OCI-LY7 (cell line): ENCODE measurements around the gene CRYGN. TPM values are rescaled to one million over a fixed set of nuclear protein-coding genes. Genes with fewer than 3 reads are reported as not detected.

Experiments used
- BruUV-seq: library from RNA; stranded (reverse); fragments of 400-500 nt; replicated peaks from 2 replicates; lab custom pipeline; 2021; lab: Mats Ljungman, UMichigan
- CTCF ChIA-PET: fragments of 300-600 bp; sonication (Branson Sonifier 250); formaldehyde crosslinking; loops from one replicate; lab custom pipeline; 2022; ENCODE audit warnings: antibody characterized with exemption; ENCODE audit not compliant: unreplicated experiment; lab: Charles Lee
- POLR2A ChIA-PET: fragments of 300-600 bp; sonication (Branson Sonifier 250); formaldehyde crosslinking; loops from one replicate; lab custom pipeline; 2022; ENCODE audit warnings: antibody characterized with exemption; lab: Charles Lee
- DNase-seq: peaks from one replicate; pipeline ENCODE4 v3.0.0-alpha.2; 2015; ENCODE audit warnings: low spot score
- H2AFZ ChIP-seq: fragments of 200-600 bp; sonication (generic), shearing (Covaris generic); 2 replicates; pipeline ENCODE4 v1.6.1; 2014; ENCODE audit warnings: mild to moderate bottlenecking, antibody characterized with exemption, low read length, moderate library complexity
- H3K27ac ChIP-seq: fragments of 200-600 bp; sonication (generic); 2 replicates; pipeline ENCODE4 v1.5.1; 2014; ENCODE audit warnings: mixed run types, low read depth, mild to moderate bottlenecking, moderate library complexity, low read length, inconsistent platforms; ENCODE audit not compliant: poor library complexity, severe bottlenecking
- H3K36me3 ChIP-seq: fragments of 200-600 bp; sonication (generic); 2 replicates; pipeline ENCODE4 v1.6.1; 2014; ENCODE audit warnings: mild to moderate bottlenecking, antibody characterized with exemption, low read length, moderate library complexity, mixed read lengths; ENCODE audit not compliant: insufficient read depth
- H3K4me1 ChIP-seq: fragments of 200-600 bp; sonication (generic); 2 replicates; pipeline ENCODE4 v1.5.1; 2014; ENCODE audit warnings: mild to moderate bottlenecking, low read length; ENCODE audit not compliant: insufficient read depth, poor library complexity, severe bottlenecking
- H3K4me2 ChIP-seq: fragments of 200-600 bp; sonication (generic); 2 replicates; pipeline ENCODE4 v1.6.1; 2014; ENCODE audit warnings: mild to moderate bottlenecking, low read length
- H3K4me3 ChIP-seq: fragments of 200-600 bp; sonication (generic); 2 replicates; pipeline ENCODE4 v1.5.1; 2014; ENCODE audit warnings: mild to moderate bottlenecking, low read depth, low read length; ENCODE audit not compliant: poor library complexity, severe bottlenecking
- H3K79me2 ChIP-seq: fragments of 200-600 bp; sonication (generic); 2 replicates; pipeline ENCODE4 v1.6.1; 2016; ENCODE audit warnings: low read depth, mild to moderate bottlenecking, low read length, moderate library complexity, mixed read lengths; ENCODE audit not compliant: insufficient read depth
- H3K9me2 ChIP-seq: fragments of 200-600 bp; sonication (generic); 2 replicates; pipeline ENCODE4 v1.6.1; 2016; ENCODE audit warnings: mild to moderate bottlenecking, low read length, mixed read lengths; ENCODE audit not compliant: insufficient read depth
- H3K9me3 ChIP-seq: fragments of 200-600 bp; sonication (generic); 2 replicates; pipeline ENCODE4 v1.6.1; 2014; ENCODE audit warnings: mild to moderate bottlenecking, mixed run types, low read length, mixed read lengths
- H4K20me1 ChIP-seq: fragments of 200-600 bp; sonication (generic); 2 replicates; pipeline ENCODE4 v1.6.1; 2014; ENCODE audit warnings: mild to moderate bottlenecking, antibody characterized with exemption, low read length, moderate library complexity, mixed read lengths; ENCODE audit not compliant: insufficient read depth
- EZH2phosphoT487 ChIP-seq: fragments of 200-600 bp; sonication (generic); IDR thresholded peaks from 2 replicates; pipeline ENCODE4 v1.6.1; 2018; ENCODE audit warnings: low read depth, borderline replicate concordance, mild to moderate bottlenecking, mixed run types, antibody characterized with exemption, low read length, moderate library complexity, mixed read lengths
- intact Hi-C: fragments of 100-400 bp; cut with micrococcal nuclease; formaldehyde crosslinking; loops from one replicate; pipeline ENCODE4 v1.10.0; 2022; ENCODE audit not compliant: unreplicated experiment
- total RNA-seq, 2 experiments: library from RNA; depleted of rRNA in 1 of 2; stranded (reverse); fragments of >200 nt in 1 of 2; shearing (Covaris generic) in 1 of 2; gene quantifications; 2 replicates each; pipeline ENCODE4 v1.2.3, GENCODE V29; 2014 to 2022
- TF ChIP-seq, protein P1 (sequence below): fragments of 200-600 bp; sonication (generic); conservative IDR thresholded peaks from 2 replicates; pipeline ENCODE4 v1.5.1; 2014; ENCODE audit warnings: mild to moderate bottlenecking, antibody characterized with exemption, low read length, moderate library complexity, mixed read lengths

The CRYGN gene
- total RNA-seq, 2 experiments from 2014 or later: 0.09 TPM; not detected in 1

DNA sequence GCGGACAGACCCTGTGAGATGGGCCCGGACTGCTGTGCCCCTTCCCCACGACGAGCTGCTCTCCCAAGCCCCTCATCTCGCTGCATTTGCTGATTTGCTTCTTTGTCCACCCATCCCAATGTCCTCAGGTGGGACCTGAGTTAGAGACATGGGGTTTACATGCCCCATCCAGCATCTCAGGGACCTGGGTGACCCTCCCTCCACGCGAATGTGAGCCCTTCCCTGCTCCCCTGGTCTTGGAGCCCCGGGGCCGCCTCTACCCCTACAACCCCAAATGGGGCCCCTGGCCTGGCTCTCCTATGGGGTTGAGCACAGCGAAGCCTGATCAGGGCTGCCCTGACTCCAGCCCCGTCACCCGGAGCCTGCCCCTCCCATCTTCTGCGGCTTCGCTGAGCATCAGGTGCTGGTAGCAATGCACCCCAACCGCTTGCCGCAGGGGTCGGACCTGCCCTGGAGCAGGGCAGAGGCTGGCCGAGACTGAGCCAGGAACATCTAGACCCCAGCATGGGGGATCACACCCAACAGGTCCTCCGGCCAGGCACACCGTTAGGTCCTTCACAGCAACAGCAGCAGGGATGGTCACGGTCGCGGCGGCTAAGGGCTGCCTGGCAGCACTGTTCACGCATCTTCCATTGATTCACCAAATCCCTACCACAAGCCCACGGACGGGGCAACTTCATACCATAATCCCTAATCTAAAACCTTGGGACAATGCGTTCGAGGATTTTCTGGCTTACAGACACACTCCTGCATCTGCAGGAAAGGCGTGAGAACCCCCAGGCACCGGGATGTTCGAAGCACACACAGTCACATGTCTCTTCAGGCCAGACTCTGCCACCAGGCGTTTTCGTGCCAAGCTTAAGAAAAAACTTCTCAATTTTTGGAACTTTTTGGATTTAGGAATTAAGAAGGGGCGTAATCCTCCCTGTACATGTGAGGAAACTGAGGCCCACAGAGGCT, 45.6 kb downstream of the CRYGN start:
- DNase-seq: no peak
- no peaks in the 10 kb centered on the region for H3K9me2 ChIP-seq
- H3K4me1 ChIP-seq: no peaks in the 10 kb centered on the region
- intact Hi-C loops: no loop called here
- no peaks in the 10 kb centered on the region for H3K79me2 ChIP-seq
- TF ChIP-seq EZH2phosphoT487: no peak
- TF ChIP-seq, protein P1, sequence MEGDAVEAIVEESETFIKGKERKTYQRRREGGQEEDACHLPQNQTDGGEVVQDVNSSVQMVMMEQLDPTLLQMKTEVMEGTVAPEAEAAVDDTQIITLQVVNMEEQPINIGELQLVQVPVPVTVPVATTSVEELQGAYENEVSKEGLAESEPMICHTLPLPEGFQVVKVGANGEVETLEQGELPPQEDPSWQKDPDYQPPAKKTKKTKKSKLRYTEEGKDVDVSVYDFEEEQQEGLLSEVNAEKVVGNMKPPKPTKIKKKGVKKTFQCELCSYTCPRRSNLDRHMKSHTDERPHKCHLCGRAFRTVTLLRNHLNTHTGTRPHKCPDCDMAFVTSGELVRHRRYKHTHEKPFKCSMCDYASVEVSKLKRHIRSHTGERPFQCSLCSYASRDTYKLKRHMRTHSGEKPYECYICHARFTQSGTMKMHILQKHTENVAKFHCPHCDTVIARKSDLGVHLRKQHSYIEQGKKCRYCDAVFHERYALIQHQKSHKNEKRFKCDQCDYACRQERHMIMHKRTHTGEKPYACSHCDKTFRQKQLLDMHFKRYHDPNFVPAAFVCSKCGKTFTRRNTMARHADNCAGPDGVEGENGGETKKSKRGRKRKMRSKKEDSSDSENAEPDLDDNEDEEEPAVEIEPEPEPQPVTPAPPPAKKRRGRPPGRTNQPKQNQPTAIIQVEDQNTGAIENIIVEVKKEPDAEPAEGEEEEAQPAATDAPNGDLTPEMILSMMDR: no peak
- H4K20me1 ChIP-seq: no peaks in the 10 kb centered on the region
- no peak overlapping the region for H3K27ac ChIP-seq
- BruUV-seq: no TSS peak
- no peak overlapping the region for H2AFZ ChIP-seq
- no peak overlapping the region for H3K4me2 ChIP-seq
- H3K4me3 ChIP-seq: no peak overlapping the region
- no peaks in the 10 kb centered on the region for H3K9me3 ChIP-seq
- ChIA-PET POLR2A (no interaction called here), CTCF (interaction anchor here (0.6 kb wide), 1 partner anchor 11 kb away, joined by 3 read pairs; no protein-coding TSS in a partner anchor)
- H3K36me3 ChIP-seq: no peaks in the 10 kb centered on the region

DNA sequence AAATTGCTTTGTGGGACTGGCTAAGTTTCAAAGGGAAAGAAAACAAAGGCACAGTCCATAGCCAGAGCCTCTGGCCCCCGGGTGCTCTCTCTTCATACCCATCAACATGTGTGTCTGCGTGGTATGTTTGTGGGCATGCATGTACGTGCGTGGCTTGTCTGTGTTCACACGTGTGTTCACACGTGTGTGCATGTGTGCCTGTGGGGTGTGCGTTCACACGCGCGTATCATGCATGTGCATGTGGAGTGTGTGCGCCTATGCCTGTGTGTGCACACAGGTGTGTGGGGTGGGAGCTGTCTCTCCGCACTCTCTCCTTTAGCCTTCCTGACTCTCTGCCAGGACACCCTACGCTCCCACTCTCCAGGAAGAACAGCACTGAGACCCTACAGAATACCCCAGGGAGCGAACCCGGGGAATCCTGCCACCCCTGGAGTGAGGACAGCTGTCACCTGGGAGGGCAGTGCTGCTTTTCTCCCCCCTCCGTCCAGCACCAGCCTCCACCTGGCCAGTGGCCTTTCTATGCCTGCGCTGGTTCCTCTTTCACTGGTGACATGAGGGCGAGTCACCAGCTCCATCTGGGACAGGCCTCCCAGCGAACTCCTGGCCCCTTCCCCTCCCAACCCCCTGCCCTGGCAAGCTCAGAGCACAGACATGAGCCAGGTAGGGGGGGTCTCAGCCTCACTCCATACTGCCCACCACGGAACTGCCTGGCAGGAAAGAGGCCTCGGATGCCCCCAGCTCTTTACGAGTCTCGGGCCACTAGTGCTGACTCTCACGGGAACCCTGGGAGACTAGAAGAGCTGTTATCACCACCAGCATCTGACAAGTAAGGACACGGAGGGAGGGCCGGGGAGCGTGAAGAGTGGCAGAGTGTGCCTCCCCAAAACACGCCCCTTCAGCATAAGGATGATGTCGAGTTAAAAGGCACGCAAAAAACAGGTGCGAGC, 46.6 kb downstream of the CRYGN start:
- Histone ChIP-seq H3K4me2 (no peak overlapping the region), H2AFZ (no peak overlapping the region), H3K27ac (no peak overlapping the region), H3K9me2 (no peaks in the 10 kb centered on the region), H3K4me1 (no peaks in the 10 kb centered on the region), H3K36me3 (no peaks in the 10 kb centered on the region), H3K4me3 (no peak overlapping the region), H3K9me3 (no peaks in the 10 kb centered on the region), H4K20me1 (no peaks in the 10 kb centered on the region), H3K79me2 (no peaks in the 10 kb centered on the region)
- ChIA-PET CTCF (interaction anchor here (0.6 kb wide), 2 partner anchors 10 to 149 kb away, joined by 3 read pairs; no protein-coding TSS in a partner anchor), POLR2A (no interaction called here)
- intact Hi-C loops: no loop called here
- TF ChIP-seq, protein P1: no peak
- no peak for TF ChIP-seq EZH2phosphoT487
- no peak for DNase-seq
- BruUV-seq: no TSS peak
